ENCODE data around the gene RTL1.

The RTL1 gene

DNA sequence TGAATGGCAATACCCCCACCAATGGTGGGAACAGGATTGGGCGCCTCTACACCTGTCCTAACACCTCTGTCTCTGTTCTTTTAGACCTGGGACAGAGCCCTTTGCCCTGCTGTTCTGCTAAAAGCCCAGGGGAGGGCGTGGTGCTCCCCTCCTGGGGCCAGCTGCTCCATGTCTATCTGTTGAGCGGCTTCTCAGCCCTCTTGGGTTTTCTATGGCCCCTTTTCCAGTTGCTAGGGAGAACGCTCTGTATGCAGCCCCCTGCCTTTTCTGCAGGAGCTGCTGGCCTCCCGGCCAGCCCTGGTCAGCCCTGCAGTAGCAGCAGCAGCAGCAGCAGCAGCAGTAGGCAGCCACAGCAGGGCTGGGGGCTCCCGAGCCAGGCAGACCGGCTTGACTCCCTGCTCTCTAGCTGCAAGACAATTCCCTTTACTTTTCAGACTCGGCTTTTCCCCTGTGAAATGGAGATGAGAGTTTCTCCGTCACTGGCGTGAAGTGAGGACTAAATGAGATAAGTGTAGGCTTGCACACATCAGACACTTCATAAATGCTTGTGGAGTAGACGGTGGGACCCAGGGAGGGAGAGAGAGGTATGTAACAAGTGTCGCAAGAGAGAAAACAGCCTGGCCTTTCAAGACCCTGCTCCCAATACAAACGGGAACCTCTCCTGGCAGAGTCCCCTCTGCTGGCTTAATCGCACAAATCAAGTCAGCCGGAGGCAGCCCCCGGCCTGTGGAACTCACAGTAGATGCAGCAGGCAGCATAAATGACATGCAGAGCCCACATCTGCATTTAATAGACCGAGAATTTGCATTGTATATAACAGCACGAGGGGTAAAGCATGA is 1.0 kb downstream of the RTL1 start:
- TF ChIP-seq, protein P1, sequence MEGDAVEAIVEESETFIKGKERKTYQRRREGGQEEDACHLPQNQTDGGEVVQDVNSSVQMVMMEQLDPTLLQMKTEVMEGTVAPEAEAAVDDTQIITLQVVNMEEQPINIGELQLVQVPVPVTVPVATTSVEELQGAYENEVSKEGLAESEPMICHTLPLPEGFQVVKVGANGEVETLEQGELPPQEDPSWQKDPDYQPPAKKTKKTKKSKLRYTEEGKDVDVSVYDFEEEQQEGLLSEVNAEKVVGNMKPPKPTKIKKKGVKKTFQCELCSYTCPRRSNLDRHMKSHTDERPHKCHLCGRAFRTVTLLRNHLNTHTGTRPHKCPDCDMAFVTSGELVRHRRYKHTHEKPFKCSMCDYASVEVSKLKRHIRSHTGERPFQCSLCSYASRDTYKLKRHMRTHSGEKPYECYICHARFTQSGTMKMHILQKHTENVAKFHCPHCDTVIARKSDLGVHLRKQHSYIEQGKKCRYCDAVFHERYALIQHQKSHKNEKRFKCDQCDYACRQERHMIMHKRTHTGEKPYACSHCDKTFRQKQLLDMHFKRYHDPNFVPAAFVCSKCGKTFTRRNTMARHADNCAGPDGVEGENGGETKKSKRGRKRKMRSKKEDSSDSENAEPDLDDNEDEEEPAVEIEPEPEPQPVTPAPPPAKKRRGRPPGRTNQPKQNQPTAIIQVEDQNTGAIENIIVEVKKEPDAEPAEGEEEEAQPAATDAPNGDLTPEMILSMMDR (conservative IDR thresholded peaks at IDR 0.05), result peak; percentile 41
- TF ChIP-seq ZFX (IDR thresholded peaks at IDR 0.05), result no peak
- no peak overlapping the region for H3K27ac ChIP-seq

DNA sequence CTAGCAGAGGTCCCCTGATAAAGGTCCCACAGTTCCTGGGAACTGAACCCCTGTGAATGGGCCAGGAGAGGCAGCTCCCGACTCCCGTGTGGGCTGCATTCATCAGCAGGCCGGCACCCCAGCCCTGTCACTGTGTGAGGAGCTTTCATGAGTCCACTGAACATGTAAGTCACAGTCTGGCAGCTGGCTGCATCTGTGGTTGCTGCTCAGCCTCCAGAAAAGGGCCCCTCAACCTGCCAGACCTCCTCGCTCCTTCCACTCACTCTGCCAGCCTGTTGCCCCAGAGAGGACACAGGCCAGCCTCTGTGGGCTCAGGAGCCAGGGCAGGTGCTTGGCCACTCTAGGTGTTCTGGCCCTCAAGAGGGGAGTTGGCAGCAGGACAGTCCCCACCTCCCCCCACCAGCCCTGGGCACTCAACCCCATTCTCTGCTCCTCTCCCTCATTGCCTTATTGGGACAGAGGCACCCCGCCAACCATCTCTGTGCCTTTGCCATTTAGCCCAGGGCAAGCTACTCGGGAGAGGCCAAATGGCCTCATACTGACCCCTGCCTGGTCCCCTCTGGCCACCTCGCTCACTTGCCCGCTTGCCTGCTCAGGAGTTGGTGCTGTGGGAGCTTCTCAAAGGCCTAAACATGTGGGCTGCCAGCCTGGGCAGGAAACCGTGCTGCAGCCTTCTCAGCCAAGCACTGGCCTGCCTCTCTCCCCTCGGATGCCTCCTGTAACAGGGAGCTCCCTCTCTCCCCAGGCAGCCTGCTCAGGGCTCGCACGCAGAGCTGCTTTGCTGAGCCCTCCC is 1.9 kb downstream of the RTL1 start:
- TF ChIP-seq, protein P1 (conservative IDR thresholded peaks at IDR 0.05), result no peak
- TF ChIP-seq ZFX (IDR thresholded peaks at IDR 0.05), result no peak
- no peak overlapping the region for H3K27ac ChIP-seq

DNA sequence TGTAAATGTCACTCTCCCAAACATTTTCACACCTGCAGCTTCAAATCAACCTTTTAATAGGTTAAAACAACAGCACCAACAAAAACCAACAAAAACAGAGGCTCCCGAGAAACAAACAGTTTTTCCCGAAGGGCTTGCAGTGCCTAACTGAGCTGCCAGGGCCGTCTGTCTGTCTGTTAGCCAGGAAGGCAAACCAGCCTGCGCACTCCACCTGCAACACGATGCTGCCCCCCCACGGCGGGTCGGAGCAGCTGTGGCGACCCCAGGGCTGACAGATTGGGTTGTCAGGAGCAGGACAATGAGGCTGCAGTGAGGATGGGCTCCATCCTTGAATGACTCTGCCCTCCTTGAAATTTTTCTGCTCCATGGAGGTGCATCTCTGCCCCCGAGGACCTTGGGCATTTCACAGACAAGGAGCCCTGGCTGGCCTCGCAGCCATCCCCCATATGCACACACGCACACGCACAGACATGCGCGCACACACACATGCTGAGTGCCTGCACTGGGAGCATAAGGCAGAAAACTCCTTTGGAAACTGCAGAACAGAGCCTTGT is 2.6 kb downstream of the RTL1 start:
- H3K27ac ChIP-seq, result no peak overlapping the region
- TF ChIP-seq ZFX (IDR thresholded peaks at IDR 0.05), result no peak
- TF ChIP-seq, protein P1 (conservative IDR thresholded peaks at IDR 0.05), result peak; percentile 65

DNA sequence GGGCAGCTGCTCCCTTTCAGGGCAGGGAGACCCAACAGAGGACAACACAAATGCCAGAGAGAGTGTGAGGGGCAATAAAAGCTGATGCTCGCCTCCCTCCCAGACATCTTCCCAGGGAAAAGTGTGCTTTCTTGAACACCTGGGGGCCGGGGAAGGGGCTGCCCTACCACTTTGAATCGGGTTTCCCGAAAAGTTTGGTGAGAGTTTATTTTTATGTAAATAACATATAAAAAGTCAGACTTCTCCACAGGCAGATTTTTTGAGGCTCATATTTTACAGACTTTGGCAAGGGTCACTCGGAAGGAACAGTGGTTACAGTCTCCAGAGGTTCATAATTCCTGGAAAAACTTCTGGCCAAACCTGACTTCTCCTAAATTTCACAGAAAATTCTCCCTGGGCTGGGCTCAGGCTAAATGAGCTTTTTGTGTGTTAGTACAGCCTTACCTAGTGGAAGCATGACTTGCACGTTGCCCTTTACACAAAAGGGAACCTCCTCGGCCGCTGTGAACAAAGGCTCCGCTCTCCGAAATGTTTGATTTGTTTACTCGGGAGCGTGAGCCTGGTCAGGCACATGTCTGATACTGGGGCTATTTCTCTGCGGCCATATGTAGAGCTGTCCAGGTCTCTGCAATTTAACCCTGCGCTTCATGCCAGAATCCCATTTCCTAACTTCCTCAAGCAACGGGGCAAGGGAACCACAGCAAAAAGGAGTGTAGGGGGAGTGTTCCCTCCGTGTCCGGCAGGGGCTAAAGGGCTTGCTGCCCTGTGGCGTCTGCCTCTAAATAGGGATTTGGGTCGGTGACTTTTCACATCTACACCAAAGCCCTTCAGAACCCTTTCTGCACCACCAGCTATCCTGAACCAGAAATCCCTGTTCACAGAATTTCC is 3.4 kb downstream of the RTL1 start:
- TF ChIP-seq ZFX (IDR thresholded peaks at IDR 0.05), result no peak
- TF ChIP-seq, protein P1 (conservative IDR thresholded peaks at IDR 0.05), result no peak
- no peak overlapping the region for H3K27ac ChIP-seq

DNA sequence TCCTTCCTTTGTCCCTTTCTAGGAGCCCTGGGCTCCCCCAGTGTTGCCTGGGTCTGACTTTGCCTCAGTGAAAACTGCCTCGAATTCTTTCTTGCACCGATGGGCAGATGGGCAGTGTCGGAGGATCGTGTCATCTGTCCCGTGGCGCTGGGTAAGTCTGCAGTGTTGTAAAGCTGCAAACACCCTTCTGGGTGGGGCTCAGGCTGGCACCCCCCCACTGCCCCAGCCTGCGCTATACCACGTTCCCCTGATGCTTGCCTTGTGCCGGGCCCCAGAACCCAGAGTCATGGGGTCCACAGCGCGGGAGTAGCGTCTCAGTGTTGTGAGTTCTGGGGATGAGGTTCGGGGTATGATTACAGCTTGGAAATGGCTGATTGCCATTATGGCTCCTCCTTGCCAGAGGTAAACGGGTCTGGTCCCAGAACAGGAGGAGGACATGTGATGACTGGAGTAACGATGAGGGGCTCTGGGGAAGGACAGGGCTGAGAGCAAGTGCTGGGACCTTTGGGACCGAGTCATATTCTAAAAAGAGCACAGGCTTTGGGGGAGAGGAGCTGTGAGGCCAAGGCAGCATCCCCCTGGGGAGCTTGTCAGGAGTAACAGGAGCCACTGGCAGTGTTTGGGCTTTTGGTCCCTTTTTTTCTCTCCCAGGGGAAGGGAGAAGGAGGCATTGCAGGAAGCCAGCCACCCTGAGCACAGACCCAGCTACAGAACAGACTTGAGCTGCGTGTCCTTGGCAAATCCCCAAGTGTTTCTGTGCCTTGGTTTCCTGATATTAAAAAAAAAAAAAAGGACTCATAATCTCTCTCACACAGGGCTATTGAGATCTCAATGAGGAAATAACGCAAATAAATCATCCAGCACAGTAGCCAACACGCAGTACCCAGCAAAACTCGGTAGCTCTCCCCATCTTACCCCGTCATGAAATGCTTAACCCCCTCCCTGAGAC is 4.3 kb downstream of the RTL1 start:
- no peak for TF ChIP-seq ZFX (IDR thresholded peaks at IDR 0.05)
- TF ChIP-seq, protein P1 (conservative IDR thresholded peaks at IDR 0.05), result no peak
- no peak overlapping the region for H3K27ac ChIP-seq

DNA sequence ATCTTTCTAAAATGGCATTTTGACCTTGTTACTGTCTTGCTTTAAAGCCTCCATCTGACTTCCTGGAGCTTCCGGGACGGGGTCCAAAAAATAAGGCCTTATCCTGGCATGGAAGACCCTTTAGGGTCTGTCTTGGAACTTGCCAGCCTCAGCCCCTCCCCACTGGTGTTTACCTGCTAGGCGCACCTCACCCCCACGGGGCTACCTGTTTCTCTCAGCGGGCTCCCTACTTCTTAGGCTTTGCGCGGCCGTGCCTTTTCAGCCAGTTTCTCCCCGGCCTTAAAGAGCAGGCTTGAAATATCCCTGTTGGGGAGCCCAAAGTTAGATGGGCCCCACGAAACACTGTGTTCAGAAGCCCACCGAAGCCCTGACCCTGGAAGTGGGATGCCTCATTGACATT is 5.1 kb downstream of the RTL1 start:
- no peak overlapping the region for H3K27ac ChIP-seq
- TF ChIP-seq ZFX (IDR thresholded peaks at IDR 0.05), result no peak
- TF ChIP-seq, protein P1 (conservative IDR thresholded peaks at IDR 0.05), result no peak

Measured in C4-2B (cell line).